Heart right ventricle (tissue), 16 donors: ENCODE measurements around the gene RNF146. TPM values are rescaled to one million over a fixed set of nuclear protein-coding genes. Genes with fewer than 3 reads are reported as not detected.

Experiments used
- ATAC-seq, 8 donors: fragments of 200-7000 bp; cut with Tn5 transposase; one replicate each; pipeline ENCODE4 v1.9.1; 2020; ENCODE audit warnings: mild to moderate bottlenecking in 8 of 8, moderate library complexity in 8 of 8, moderate number of reproducible peaks in 1 of 8
- DNase-seq, 2 donors: peaks; one replicate each; pipeline ENCODE4 v3.0.0-alpha.2; 2020
- H3K27ac ChIP-seq, 10 donors: fragments of 200-600 bp; sonication (generic) in 2 of 10; one replicate each; pipeline versions ENCODE4 v1.5.0 to v1.8.0; 2020 to 2022; ENCODE audit warnings: mild to moderate bottlenecking in 3 of 10
- H3K27me3 ChIP-seq, 7 donors: fragments of 200-600 bp; one replicate each; pipeline ENCODE4 v1.8.0; 2021 to 2022; ENCODE audit warnings: mild to moderate bottlenecking in 2 of 7
- H3K36me3 ChIP-seq, 9 donors: fragments of 200-600 bp; sonication (generic) in 1 of 9; one replicate each; pipeline versions ENCODE4 v1.5.0 to v1.8.0; 2020 to 2022; ENCODE audit warnings: mild to moderate bottlenecking in 2 of 9
- H3K4me1 ChIP-seq, 9 donors: fragments of 200-600 bp; sonication (generic) in 1 of 9; one replicate each; pipeline versions ENCODE4 v1.5.0 to v1.8.0; 2020 to 2022; ENCODE audit warnings: mild to moderate bottlenecking in 4 of 9
- H3K4me3 ChIP-seq, 10 donors: fragments of 200-600 bp; sonication (generic) in 2 of 10; one replicate each; pipeline versions ENCODE4 v1.5.0 to v1.8.0; 2020 to 2022; ENCODE audit warnings: mild to moderate bottlenecking in 7 of 10, moderate library complexity in 2 of 10
- H3K9me3 ChIP-seq, 11 donors: fragments of 200-600 bp in 10 of 11; sonication (generic) in 2 of 11; one replicate each; pipeline versions ENCODE4 v1.5.0 to v1.8.0; 2013 to 2022; ENCODE audit warnings: mild to moderate bottlenecking in 2 of 11, control low read depth in 1 of 11, moderate library complexity in 1 of 11
- WGBS, 2 donors: extraction: QIAGEN DNeasy Blood & Tissue Kit; methylation state at CpG; one replicate each; pipeline ENCODE4 v1.1.7; 2013; ENCODE audit warnings: inconsistent platforms in 1 of 2; 5-methylcytosine and 5-hydroxymethylcytosine counted together
- intact Hi-C, 10 donors: fragments of 100-400 bp; cut with DNase I; formaldehyde crosslinking; loops; one replicate each; pipeline versions ENCODE4 v1.11.1 to v1.14.2; 2022
- polyA plus RNA-seq, 2 donors: library from polyadenylated mRNA; stranded (reverse); fragments of 200-250 nt; gene quantifications; one replicate each; pipeline ENCODE4 v1.2.3, GENCODE V29; 2013
- total RNA-seq, 10 donors: library from RNA; stranded (reverse); fragmentation: NEBNext Ultra II Directional in 3 of 10; extraction: Animal tissue kit (Norgen Biotek cat#: 25700) in 3 of 10; gene quantifications; one replicate each; pipeline versions ENCODE4 v1.2.1 to v1.2.4, GENCODE V29; 2021 to 2023
- TF ChIP-seq, protein P1 (sequence below), 9 donors: fragments of 200-600 bp; sonication (generic) in 2 of 9; IDR thresholded peaks; one replicate each; pipeline versions ENCODE4 v1.5.0 to v1.8.0; 2021 to 2022; ENCODE audit warnings: antibody characterized with exemption in 9 of 9, mild to moderate bottlenecking in 5 of 9, moderate library complexity in 1 of 9
- donor health status: Arrhythmogenic right ventricular cardiomyopathy.
- donor health status: ischemic (EF 13 %, LVEDD 7.1; RV severe dilation, severe dysfunction).
- donor health status: healthy with polysubstance abuse.
- donor health status: DM: no; HTN: yes; CAD: no.
- donor health status: DM: no; HTN: no; CAD: no.
- donor health status: ischemic (EF 25% LVEDD 6.9; RV normal size, moderate dysfunction).
- donor health status: ischemic (EF 25% LVEDD 5.7; RV mildly dilated, moderate dysfunction).
- donor health status: healthy.
- donor health status: DM: yes; HTN: yes; CAD: no.
- donor health status: Ischemic cardiomyopathy.
- donor health status: ischemic (EF 35%, LVEDD 5.7; RV mildly dilated, moderate dysfunction).
- donor health status: nonischemic (EF 11% LVEDD 7.7; RV severe dilation, severe dysfunction).
- donor health status: DM: yes; HTN: yes; CAD: no.
- donor health status: PGD.
- donor health status: ischemic (EF 29% LVEDD 5.4; RV normal size, mild dysfunction).
- donor health status: nonischemic (EF 23%, LVEDD 6.1; RV moderate dilation, normal function).

The RNF146 gene
- total and polyA plus RNA-seq, 12 donors = 18.0 to 106 (median 52.6) TPM

DNA sequence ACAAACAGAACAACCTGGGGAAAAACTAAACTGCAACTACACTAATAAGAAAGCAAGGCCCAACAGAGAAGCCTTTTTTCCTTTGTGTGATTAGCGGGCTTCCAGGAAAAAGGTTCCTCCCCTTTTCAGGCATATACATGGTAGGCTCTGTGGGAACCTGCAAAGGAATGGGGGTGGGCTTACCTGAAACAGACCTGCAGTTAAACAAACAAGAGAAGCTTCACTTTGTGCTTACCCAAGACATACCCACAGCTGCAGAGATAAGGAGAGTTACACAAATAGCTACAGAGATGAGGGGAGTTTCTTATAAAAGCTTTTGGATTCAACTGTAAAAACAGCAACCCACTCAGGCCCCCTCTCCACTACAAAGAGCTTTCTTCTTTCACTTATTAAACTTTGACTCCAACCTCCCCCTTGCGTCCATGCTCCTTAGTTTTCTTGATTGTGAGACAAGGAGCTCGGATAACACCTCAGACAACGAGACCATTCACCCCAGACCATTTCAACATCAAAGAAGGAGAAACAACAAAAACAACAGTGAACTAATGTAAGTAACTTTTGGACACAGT lies 30.9 kb downstream of the RNF146 start:
- WGBS, 2 donors = 90 to 94% methylated on average over 4 of the region's 4 CpGs
- Histone ChIP-seq H3K4me1 (peaks cover 0 to 31% (median 24%) of the 10 kb centered on the region in 9 donors), H3K4me3 (no peak overlapping the region), H3K27ac (no peak overlapping the region), H3K27me3 (no peaks in the 10 kb centered on the region), H3K36me3 (peaks cover 0 to 44% (median 0%) of the 10 kb centered on the region in 9 donors), H3K9me3 (no peaks in the 10 kb centered on the region)
- intact Hi-C loops = no loop called here
- ATAC-seq = no peak
- DNase-seq = no peak
- TF ChIP-seq, protein P1, sequence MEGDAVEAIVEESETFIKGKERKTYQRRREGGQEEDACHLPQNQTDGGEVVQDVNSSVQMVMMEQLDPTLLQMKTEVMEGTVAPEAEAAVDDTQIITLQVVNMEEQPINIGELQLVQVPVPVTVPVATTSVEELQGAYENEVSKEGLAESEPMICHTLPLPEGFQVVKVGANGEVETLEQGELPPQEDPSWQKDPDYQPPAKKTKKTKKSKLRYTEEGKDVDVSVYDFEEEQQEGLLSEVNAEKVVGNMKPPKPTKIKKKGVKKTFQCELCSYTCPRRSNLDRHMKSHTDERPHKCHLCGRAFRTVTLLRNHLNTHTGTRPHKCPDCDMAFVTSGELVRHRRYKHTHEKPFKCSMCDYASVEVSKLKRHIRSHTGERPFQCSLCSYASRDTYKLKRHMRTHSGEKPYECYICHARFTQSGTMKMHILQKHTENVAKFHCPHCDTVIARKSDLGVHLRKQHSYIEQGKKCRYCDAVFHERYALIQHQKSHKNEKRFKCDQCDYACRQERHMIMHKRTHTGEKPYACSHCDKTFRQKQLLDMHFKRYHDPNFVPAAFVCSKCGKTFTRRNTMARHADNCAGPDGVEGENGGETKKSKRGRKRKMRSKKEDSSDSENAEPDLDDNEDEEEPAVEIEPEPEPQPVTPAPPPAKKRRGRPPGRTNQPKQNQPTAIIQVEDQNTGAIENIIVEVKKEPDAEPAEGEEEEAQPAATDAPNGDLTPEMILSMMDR (IDR thresholded peaks at IDR 0.05) = no peak

DNA sequence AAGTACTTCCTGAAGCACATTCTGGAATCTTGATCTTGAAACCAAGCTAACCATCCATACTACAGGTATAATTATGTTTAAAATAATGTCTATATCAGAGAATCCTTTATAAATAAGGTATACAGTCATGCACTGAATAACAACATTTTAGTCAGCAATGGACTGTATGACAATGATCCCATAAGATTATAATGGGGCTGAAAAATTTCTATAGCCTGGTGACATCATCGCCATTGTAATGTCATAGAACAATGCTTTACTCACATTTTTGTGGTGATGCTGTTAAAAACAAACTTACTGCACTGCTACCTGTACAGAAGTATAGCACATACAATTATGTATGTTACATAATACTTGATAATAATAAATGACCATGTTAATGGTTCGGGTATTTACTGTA lies 31.8 kb downstream of the RNF146 start:
- WGBS, 2 donors = 77 to 99% methylated on average over 2 of the region's 2 CpGs

GRCh38 chr6:127299522-127300240 lies 33.0 kb downstream of the RNF146 start:
- no peaks in the 10 kb centered on the region for H3K9me3 ChIP-seq
- DNase-seq (no peak), ATAC-seq (no peak)
- intact Hi-C loops = loop anchor here in 8 of 10 donors (5.0 to 10.0 kb wide), 7 partner anchors 115 to 245 kb away; no protein-coding TSS in a partner anchor
- peaks cover 0 to 28% (median 0%) of the 10 kb centered on the region in 9 donors for H3K36me3 ChIP-seq
- H3K27ac ChIP-seq = no peak overlapping the region
- TF ChIP-seq, protein P1 (IDR thresholded peaks at IDR 0.05) = no peak
- H3K27me3 ChIP-seq = no peaks in the 10 kb centered on the region
- WGBS, 2 donors = 95% methylated on average over 4 of the region's 4 CpGs
- peaks cover 0 to 41% (median 30%) of the 10 kb centered on the region in 9 donors for H3K4me1 ChIP-seq
- H3K4me3 ChIP-seq = no peak overlapping the region

More for the DNA sequence above, 31.8 kb downstream of the RNF146 start:
- intact Hi-C loops = no loop called here
- H3K36me3 ChIP-seq = peaks cover 0 to 35% (median 0%) of the 10 kb centered on the region in 9 donors
- DNase-seq (no peak), ATAC-seq (no peak)
- no peak overlapping the region for H3K27ac ChIP-seq
- TF ChIP-seq, protein P1 (IDR thresholded peaks at IDR 0.05) = no peak
- H3K4me3 ChIP-seq = no peak overlapping the region
- peaks cover 0 to 36% (median 30%) of the 10 kb centered on the region in 9 donors for H3K4me1 ChIP-seq
- H3K27me3 ChIP-seq = no peaks in the 10 kb centered on the region
- no peaks in the 10 kb centered on the region for H3K9me3 ChIP-seq

DNA sequence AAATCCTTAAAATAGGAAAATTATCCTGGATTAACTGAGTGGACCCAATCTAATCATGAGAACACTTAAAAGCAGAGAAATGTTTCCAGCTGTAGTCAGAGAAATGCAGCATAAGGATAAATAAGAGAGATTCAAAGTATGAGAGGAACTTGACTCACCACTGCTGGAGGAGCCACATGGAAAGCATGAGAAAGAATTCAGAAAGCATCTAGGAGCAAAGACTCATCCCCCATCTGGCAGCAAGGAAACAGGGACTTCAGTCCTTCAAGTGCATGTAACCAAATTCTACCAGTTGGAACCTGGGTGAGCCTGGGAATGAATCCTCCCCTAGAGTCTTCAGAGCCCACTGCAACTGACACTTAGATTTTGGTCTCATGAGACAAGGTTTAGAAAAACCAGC lies 33.7 kb downstream of the RNF146 start:
- intact Hi-C loops = loop anchor here in 8 of 10 donors (5.0 to 10.0 kb wide), 7 partner anchors 114 to 244 kb away; no protein-coding TSS in a partner anchor
- H3K27me3 ChIP-seq = no peaks in the 10 kb centered on the region

More for the DNA sequence above, 33.7 kb downstream of the RNF146 start:
- DNase-seq (no peak), ATAC-seq (peak in 4 of 8 donors; percentile 32 to 52 (median 37))
- H3K27ac ChIP-seq = no peak overlapping the region
- peaks cover 0 to 1% (median 0%) of the 10 kb centered on the region in 11 donors for H3K9me3 ChIP-seq
- H3K36me3 ChIP-seq = peaks cover 0 to 21% (median 0%) of the 10 kb centered on the region in 9 donors
- no peak overlapping the region for H3K4me3 ChIP-seq
- TF ChIP-seq, protein P1 (IDR thresholded peaks at IDR 0.05) = no peak
- peaks cover 0 to 41% (median 30%) of the 10 kb centered on the region in 9 donors for H3K4me1 ChIP-seq
